CD4-positive, alpha-beta T cell treated with Interleukin-15 for 4 hours (primary cell): ENCODE data around the gene H2AZ1.

Experiments
- DNase-seq: peaks from one replicate; pipeline ENCODE4 v3.0.0-alpha.2; 2020; ENCODE audit warnings: low spot score

H2AZ1 gene

DNA sequence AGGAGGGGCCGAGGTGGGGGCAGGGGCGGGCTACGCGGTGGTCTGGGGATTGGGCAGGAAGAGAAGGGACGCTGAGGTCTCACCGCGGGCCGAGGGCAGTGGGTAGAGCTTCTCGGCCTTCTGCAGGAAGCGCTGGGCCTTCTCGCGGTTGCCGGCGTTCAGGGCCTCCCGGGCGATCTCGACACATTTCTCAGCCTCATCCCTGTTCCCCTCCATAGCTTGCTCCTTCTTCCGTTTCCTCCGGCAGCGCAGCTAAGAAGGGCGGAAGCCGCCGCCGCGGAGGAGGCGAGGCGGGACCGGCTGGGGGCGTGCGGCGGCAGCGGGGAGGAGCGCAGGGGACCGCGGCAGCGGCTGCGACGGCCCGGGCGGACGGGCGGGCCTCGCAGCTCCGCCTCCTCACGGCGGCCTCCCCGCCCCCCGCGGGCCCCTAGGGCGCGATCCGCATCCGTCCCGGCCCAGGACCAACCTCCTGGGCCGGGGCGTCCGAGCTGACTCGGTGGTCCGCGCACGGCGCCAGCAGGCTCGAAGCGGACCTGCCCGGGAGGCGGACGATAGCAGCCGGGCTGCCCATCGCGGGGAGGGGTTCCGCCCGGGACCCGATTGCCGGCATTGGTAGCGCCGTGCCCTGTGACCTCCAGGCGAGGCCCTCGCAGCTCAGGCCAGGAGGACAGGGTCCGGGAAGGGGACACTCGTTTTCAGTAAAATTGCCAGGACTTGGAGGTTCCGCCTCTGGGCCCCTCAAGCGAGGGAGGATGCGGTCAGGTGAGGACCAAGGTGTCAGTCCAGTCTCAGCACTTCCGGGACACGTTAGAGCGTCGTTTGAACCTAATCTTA is 3.5 kb downstream of the H2AZ1 start, which contains the start of gene DNAJB14:
Gene DNAJB14 (minus strand): TSS at position 263 of the 834 bp plus-strand sequence. CDS start 47 bp downstream, at position 216.
- peak; percentile 77 for DNase-seq

DNA sequence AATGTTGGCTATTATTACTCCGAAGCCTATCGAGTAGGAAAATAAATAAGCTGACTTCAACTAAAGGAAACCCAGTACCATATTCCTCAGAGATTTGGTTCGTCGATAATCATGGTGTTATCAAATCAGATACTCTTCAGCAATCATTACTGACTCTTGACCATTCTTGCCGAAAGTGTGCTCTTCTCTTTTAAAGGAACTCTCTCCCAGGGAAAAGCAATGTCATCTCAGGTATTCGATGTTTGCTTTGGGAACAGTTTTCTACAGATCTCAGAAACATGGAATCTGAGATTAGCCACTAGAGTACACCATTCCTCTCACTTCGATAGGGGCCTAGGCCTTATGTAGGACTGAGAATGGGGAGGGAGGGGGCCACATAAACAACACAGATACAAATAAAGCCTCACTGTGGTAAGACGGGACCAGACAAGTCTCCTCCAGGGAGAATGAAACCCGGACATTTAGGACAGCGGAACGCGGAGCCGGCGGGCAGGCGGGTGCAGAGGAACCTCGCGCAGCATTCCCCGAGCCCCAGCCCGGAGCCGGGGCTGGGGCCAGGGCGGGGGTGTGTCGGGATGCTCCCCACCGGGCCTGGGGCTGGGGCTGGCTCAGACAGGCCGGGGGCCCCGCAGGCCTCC is 4.2 kb downstream of the H2AZ1 start:
- DNase-seq = no peak

DNA sequence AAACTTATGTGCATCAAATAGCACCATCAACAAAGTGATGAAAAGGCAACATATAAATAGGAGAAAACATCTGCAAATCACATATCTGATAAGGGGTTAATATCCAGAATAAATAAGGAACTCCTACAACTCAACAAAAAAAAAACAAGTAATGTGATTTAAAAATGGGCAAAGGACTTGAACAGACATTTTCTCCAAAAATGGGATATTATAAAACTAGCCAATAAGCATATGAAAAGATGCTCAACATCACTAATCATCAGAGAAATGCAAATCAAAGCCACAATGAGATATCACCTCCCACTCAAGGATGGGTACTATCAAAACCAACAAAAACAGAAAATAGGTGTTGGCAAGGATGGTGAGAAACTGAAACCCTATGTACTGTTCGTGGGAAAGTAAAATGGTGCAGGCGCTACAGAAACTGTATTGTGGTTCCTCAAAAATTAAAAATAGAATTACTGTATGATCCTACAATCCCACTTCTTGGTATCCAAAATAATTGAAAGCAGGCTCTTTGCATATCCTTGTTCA is 6.1 kb downstream of the H2AZ1 start:
- no peak for DNase-seq

DNA sequence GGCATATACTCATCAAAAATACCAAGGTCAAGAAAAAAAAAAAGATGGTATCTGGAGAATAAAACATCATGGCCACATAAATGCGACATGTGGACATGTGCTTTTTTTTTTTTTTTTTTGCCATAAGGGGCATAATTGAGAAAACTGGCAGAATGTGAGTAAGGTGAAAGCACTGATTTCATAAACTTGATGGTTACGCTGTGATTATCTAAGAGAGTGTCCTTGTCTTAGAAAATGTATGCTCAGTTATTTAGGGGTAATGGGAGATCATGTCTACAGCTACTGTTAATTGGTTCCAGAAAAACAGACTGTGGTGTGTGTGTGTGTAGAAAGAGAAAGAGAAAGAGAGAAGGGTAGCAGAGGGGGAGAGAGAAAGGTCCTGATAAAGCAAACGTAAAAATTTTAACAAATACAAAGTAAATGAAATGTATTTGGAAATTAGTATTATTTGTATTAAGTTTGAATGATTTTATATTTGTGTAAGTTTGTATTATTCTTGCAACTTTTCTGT is 11.8 kb downstream of the H2AZ1 start:
- no peak for DNase-seq

DNA sequence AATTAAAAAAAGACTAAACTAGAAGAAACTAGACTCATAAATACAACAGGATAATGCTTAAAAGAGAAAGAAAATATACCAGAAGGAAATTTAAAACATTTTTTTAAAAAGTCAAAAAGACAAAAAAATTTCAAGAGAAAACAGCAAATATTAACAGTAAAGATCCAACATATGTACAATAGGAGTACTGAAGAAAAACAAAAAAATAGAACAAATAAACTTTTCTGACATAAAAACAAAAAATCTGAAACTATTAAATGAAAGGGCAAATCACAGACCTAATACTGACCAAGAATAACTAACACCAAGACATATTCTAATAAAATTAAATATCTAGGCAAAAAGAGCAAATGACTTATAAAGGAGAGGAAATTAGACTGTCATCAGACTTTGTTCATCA is 15.2 kb downstream of the H2AZ1 start:
- no peak for DNase-seq

DNA sequence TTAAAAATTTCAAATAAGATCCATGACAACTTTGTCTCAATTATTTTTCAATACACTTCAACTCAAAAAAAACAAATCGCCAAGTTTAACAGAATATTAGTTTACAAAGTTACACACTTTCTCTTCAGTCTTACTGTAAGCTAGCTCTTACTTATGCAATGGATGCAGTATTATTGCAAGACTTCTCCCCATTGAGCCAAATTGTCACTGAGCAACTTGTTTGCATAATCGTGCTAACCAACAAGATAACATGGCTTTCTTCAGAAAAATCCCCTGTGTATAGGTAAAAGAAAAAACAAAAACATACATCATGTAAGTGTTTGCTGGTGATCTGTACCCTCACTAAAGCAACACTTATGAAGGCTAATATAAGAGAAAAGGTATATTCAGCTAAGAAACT is 22.5 kb downstream of the H2AZ1 start:
- no peak for DNase-seq

DNA sequence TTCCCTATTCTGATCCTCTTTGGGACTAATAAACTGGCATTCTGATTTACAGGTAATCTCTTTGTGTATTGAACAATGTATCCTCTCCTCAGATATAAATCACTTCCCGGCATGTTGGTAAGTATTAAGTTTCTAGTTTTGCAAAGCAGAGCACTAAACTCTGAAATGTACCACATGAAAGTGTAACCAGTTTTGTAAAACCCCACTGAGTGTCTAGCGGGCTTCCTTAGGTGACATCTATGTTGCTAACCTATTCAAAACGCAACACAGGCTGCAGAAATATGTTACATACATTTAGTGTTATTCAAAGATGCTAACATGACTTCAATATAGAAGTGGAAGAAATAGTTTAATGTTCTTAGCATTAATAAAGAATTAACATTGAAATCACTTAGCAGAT is 28.9 kb downstream of the H2AZ1 start:
- peak; percentile 15 for DNase-seq

DNA sequence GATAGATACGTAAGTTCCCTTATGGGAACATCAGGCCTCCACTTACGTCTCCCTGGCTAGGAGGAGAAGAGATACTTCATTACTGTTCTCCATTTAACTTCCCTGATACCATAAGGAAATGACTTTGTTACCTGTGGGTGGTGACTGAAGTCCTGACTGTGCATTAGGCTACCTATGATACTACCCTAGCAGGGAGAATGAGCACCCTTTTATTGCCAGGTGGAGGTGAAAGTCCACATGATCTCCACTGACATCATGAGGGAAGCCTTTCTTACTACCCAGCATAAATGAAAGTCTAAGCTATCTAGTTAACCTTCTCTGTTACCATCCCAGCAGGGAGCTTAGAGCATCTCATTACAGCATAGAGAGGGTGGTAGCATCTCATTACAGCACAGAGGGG is 31.4 kb downstream of the H2AZ1 start:
- no peak for DNase-seq

DNA sequence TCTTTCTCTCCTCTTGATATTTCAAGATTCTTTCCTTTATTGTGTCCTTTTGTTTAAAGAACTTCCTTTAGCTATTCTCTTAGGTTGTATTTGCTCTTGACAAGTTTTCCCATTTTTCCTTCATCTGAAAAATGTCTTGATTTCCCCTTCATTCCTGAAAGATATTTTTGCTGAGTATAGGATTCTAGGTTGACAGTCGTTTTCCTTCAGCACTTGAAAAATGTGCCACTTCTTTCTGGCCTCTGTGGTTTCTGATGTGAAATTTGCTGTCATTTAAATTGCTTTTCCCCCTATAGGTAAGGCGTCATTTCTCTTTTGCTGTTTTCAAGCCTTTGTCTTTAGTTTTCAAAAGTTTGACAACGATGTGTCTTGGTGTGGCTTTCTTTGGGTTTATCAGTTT is 32.5 kb downstream of the H2AZ1 start:
- no peak for DNase-seq

DNA sequence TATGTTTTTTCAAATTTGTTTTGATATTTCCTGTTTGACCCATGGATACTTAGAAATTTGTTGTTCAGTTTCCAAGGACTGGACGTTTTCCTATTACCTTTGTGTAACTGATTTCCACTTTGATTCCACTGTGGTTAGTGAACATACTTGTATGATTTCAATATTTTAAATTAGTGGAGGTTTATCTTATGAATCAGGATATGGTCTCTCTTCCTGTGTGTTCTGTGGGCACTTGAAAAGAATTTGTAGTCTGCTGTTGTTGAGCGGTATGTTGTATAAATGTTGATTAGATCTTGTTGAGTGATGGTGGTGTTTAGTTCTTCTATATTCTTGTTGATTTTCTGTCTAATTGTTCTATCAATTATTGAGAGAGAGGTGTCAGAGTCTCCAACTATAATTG is 34.6 kb downstream of the H2AZ1 start:
- no peak for DNase-seq
